ENCODE data around the gene TTC21A. TPM values are rescaled to one million over a fixed set of nuclear protein-coding genes. Genes with fewer than 3 reads are reported as not detected.
A peak's percentile ranks its signal among the peaks of the same experiment; 100 is the strongest.

TTC21A gene
- total and polyA plus RNA-seq, 11 donors = 0.72 to 4.8 (median 1.9) TPM

GRCh38 chr3:39185959-39186691 lies 78.6 kb downstream of the TTC21A start:
- WGBS, 4 donors = 66 to 71% (median 67%) methylated on average over 9 to 14 of the region's 14 CpGs
- peaks cover 0 to 54% (median 4%) of the 10 kb centered on the region in 9 donors for H3K36me3 ChIP-seq

DNA sequence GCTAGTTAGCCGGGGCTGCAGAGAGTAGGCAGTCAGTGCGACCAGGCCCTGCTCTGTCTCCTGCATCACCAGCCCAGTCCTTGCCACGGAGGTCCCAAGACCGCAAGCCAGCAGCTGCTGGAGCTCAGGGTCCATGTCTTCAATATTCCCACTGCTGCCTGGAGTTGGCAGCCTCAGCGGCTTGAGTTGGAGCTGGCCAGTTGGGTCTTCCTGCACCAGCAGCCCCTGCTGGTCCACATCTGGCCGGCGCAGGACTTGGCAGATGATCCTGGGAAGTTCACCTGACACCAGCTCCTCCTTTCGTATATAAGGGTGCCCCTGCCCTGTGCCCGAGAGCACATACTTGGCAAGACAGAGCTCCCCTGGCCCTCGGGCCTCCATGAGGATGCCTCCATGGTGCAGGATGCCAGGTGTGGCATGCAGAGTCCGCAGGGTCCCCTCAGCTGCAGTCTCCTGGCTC lies 79.2 kb downstream of the TTC21A start:
- H3K27ac ChIP-seq = peak overlapping the region in 2 of 12 donors; percentile 8 to 94
- intact Hi-C loops (cut with DNase I) = loop anchor here in 8 of 10 donors (1.0 to 10.0 kb wide), 7 partner anchors 52 to 198 kb away; partner anchors contain the start of genes GORASP1 (in 1 of the 8), SLC25A38 (in 1 of the 8) and TTC21A (in 1 of the 8)
- DNase-seq = peak in 3 of 5 donors; percentile 42 to 56 (median 44)
- ATAC-seq = no peak
- peaks cover 0 to 87% (median 37%) of the 10 kb centered on the region in 12 donors for H3K4me1 ChIP-seq
- H3K4me3 ChIP-seq = peak overlapping the region in 4 of 12 donors; percentile 8 to 20 (median 14)
- no peaks in the 10 kb centered on the region for H3K27me3 ChIP-seq
- WGBS, 4 donors = 22 to 59% (median 40%) methylated on average over 6 to 11 of the region's 11 CpGs
- peaks cover 0 to 54% (median 4%) of the 10 kb centered on the region in 9 donors for H3K36me3 ChIP-seq
- TF ChIP-seq, protein P1, sequence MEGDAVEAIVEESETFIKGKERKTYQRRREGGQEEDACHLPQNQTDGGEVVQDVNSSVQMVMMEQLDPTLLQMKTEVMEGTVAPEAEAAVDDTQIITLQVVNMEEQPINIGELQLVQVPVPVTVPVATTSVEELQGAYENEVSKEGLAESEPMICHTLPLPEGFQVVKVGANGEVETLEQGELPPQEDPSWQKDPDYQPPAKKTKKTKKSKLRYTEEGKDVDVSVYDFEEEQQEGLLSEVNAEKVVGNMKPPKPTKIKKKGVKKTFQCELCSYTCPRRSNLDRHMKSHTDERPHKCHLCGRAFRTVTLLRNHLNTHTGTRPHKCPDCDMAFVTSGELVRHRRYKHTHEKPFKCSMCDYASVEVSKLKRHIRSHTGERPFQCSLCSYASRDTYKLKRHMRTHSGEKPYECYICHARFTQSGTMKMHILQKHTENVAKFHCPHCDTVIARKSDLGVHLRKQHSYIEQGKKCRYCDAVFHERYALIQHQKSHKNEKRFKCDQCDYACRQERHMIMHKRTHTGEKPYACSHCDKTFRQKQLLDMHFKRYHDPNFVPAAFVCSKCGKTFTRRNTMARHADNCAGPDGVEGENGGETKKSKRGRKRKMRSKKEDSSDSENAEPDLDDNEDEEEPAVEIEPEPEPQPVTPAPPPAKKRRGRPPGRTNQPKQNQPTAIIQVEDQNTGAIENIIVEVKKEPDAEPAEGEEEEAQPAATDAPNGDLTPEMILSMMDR (IDR thresholded peaks at IDR 0.05) = no peak
- TF ChIP-seq POLR2A (IDR thresholded peaks at IDR 0.05) = no peak
- H3K9me3 ChIP-seq = no peaks in the 10 kb centered on the region

More at GRCh38 chr3:39185959-39186691, 78.6 kb downstream of the TTC21A start:
- Histone ChIP-seq H3K27me3 (no peaks in the 10 kb centered on the region), H3K4me1 (peaks cover 0 to 92% (median 38%) of the 10 kb centered on the region in 12 donors), H3K27ac (peak overlapping the region in 4 of 12 donors; percentile 8 to 94 (median 24)), H3K9me3 (no peaks in the 10 kb centered on the region), H3K4me3 (peak overlapping the region in 4 of 12 donors; percentile 8 to 20 (median 14))
- DNase-seq = peak in 2 of 5 donors; percentile 37 to 57
- intact Hi-C loops (cut with DNase I) = loop anchor here in 8 of 10 donors (1.0 to 10.0 kb wide), 7 partner anchors 51 to 199 kb away; partner anchors contain the start of genes GORASP1 (in 1 of the 8), SLC25A38 (in 1 of the 8) and TTC21A (in 1 of the 8)
- TF ChIP-seq, protein P1 (IDR thresholded peaks at IDR 0.05) = no peak
- no peak for TF ChIP-seq POLR2A (IDR thresholded peaks at IDR 0.05)
- ATAC-seq = no peak

GRCh38 chr3:39187372-39188155 lies 80.1 kb downstream of the TTC21A start:
- Histone ChIP-seq H3K36me3 (peaks cover 0 to 54% (median 4%) of the 10 kb centered on the region in 9 donors), H3K27ac (peak overlapping the region in 2 of 12 donors; percentile 8 to 95), H3K27me3 (no peaks in the 10 kb centered on the region), H3K4me3 (peak overlapping the region in 4 of 12 donors; percentile 12 to 69 (median 18)), H3K9me3 (no peaks in the 10 kb centered on the region), H3K4me1 (peaks cover 0 to 81% (median 35%) of the 10 kb centered on the region in 12 donors)
- 57 to 78% (median 65%) methylated on average over 18 to 23 of the region's 23 CpGs for WGBS, 4 donors
- ATAC-seq (no peak), DNase-seq (no peak)
- intact Hi-C loops (cut with DNase I) = loop anchor here in 9 of 10 donors (2.0 to 10.0 kb wide), 7 partner anchors 53 to 197 kb away; partner anchors contain the start of genes GORASP1 (in 1 of the 9), SLC25A38 (in 1 of the 9) and TTC21A (in 1 of the 9)
- TF ChIP-seq, protein P1 (IDR thresholded peaks at IDR 0.05) = no peak
- TF ChIP-seq POLR2A (IDR thresholded peaks at IDR 0.05) = no peak

Small RNAs within 50 kb of the gene (microRNA-seq; reads per million reads assigned to microRNA genes)
- 0 to 0.32 (median 0) reads per million in 4 donors for gene MIR6822

Other genes with a start within 250 kb of the TTC21A start
- under 1 TPM in 6 of 9 donors, not detected in 3; 0.05 to 0.13 (median 0.09) TPM for gene SCN11A, start 55.7 kb upstream of the TTC21A start, total RNA-seq
- gene SCN11A, start 55.7 kb upstream of the TTC21A start, polyA plus RNA-seq = under 1 TPM in 1 of 2 donors, not detected in 1; 0.03 TPM
- gene WDR48, start 55.7 kb upstream of the TTC21A start, total RNA-seq = 10 to 100 TPM; 17.9 to 35.4 (median 23.6) TPM
- gene WDR48, start 55.7 kb upstream of the TTC21A start, polyA plus RNA-seq = 10 to 100 TPM in 1 of 2 donors, 1 to 10 TPM in 1; 8.0 to 13.6 TPM
- gene GORASP1, start 53 bp upstream of the TTC21A start, total RNA-seq = 10 to 100 TPM; 35.3 to 52.5 (median 42.3) TPM
- gene GORASP1, start 53 bp upstream of the TTC21A start, polyA plus RNA-seq = 10 to 100 TPM; 19.9 to 43.3 TPM
- gene CSRNP1, start 45.9 kb downstream of the TTC21A start, total RNA-seq = 10 to 100 TPM in 7 of 9 donors, 1 to 10 TPM in 2; 5.3 to 27.3 (median 17.2) TPM
- gene CSRNP1, start 45.9 kb downstream of the TTC21A start, polyA plus RNA-seq = 10 to 100 TPM in 1 of 2 donors, 1 to 10 TPM in 1; 9.3 to 40.3 TPM
- 1,000 to 10,000 TPM in 1 of 9 donors, 100 to 1,000 TPM in 8; 293 to 1,122 (median 530) TPM for gene XIRP1, start 84.9 kb downstream of the TTC21A start, total RNA-seq
- gene XIRP1, start 84.9 kb downstream of the TTC21A start, polyA plus RNA-seq = 100 to 1,000 TPM; 496 to 675 TPM
- gene CX3CR1, start 172.4 kb downstream of the TTC21A start, total RNA-seq = 10 to 100 TPM in 1 of 9 donors, 1 to 10 TPM in 5, under 1 TPM in 3; 0.20 to 11.4 (median 1.2) TPM
- gene CX3CR1, start 172.4 kb downstream of the TTC21A start, polyA plus RNA-seq = under 1 TPM; 0.14 to 0.15 TPM
- under 1 TPM in 1 of 9 donors, not detected in 8; 0.29 TPM for gene CCR8, start 222.0 kb downstream of the TTC21A start, total RNA-seq
- gene CCR8, start 222.0 kb downstream of the TTC21A start, polyA plus RNA-seq = not detected